WTC11 (cell line): ENCODE data around the gene GALK2.

Experiments
- ATF1 ChIP-seq: sonication (generic); formaldehyde crosslinking; IDR thresholded peaks from 2 replicates; pipeline ENCODE4 v1.8.1; 2023; ENCODE audit warnings: mild to moderate bottlenecking, moderate library complexity, missing genetic modification reagents
- ATF6 ChIP-seq: sonication (generic); formaldehyde crosslinking; IDR thresholded peaks from 2 replicates; pipeline ENCODE4 v1.8.1; 2023; ENCODE audit warnings: mild to moderate bottlenecking, missing genetic modification reagents
- ELF4 ChIP-seq: sonication (generic); formaldehyde crosslinking; IDR thresholded peaks from 2 replicates; pipeline ENCODE4 v1.8.1; 2022; ENCODE audit warnings: low read depth, mild to moderate bottlenecking, moderate library complexity, missing genetic modification reagents
- FOXJ3 ChIP-seq: sonication (generic); formaldehyde crosslinking; IDR thresholded peaks from 2 replicates; pipeline ENCODE4 v1.9.0; 2021; ENCODE audit warnings: missing genetic modification reagents, mild to moderate bottlenecking, borderline replicate concordance
- IRF2 ChIP-seq: sonication (generic); formaldehyde crosslinking; IDR thresholded peaks from 2 replicates; pipeline ENCODE4 v1.8.0; 2022; ENCODE audit warnings: low read depth, missing genetic modification reagents, borderline replicate concordance
- NR1H2 ChIP-seq: sonication (generic); formaldehyde crosslinking; IDR thresholded peaks from 2 replicates; pipeline ENCODE4 v1.9.0; 2021; ENCODE audit warnings: mild to moderate bottlenecking, moderate library complexity, missing genetic modification reagents
- PRDM15 ChIP-seq: sonication (generic); formaldehyde crosslinking; IDR thresholded peaks from 2 replicates; pipeline ENCODE4 v1.8.0; 2022; ENCODE audit warnings: missing genetic modification reagents
- RELA ChIP-seq: sonication (generic); formaldehyde crosslinking; IDR thresholded peaks from 2 replicates; pipeline ENCODE4 v1.8.1; 2022; ENCODE audit warnings: missing genetic modification reagents, mild to moderate bottlenecking, borderline replicate concordance
- SP1 ChIP-seq: sonication (generic); formaldehyde crosslinking; conservative IDR thresholded peaks from 2 replicates; pipeline ENCODE4 v1.8.1; 2022; ENCODE audit warnings: missing genetic modification reagents
- ZNF121 ChIP-seq: sonication (generic); formaldehyde crosslinking; IDR thresholded peaks from 2 replicates; pipeline ENCODE4 v1.8.0; 2023; ENCODE audit warnings: missing genetic modification reagents
- TF ChIP-seq, protein P1 (sequence below): fragments of 200-600 bp; IDR thresholded peaks from 2 replicates; pipeline ENCODE4 v1.8.0; 2022; ENCODE audit warnings: antibody characterized with exemption
- TF ChIP-seq, protein P2 (sequence below): sonication (generic); formaldehyde crosslinking; IDR thresholded peaks from 2 replicates; pipeline ENCODE4 v1.8.0; 2022; ENCODE audit warnings: mild to moderate bottlenecking, missing genetic modification reagents
- TF ChIP-seq, protein P3 (sequence below): sonication (generic); formaldehyde crosslinking; IDR thresholded peaks from 2 replicates; pipeline ENCODE4 v1.8.1; 2023; ENCODE audit warnings: mild to moderate bottlenecking, missing genetic modification reagents, moderate library complexity

DNA sequence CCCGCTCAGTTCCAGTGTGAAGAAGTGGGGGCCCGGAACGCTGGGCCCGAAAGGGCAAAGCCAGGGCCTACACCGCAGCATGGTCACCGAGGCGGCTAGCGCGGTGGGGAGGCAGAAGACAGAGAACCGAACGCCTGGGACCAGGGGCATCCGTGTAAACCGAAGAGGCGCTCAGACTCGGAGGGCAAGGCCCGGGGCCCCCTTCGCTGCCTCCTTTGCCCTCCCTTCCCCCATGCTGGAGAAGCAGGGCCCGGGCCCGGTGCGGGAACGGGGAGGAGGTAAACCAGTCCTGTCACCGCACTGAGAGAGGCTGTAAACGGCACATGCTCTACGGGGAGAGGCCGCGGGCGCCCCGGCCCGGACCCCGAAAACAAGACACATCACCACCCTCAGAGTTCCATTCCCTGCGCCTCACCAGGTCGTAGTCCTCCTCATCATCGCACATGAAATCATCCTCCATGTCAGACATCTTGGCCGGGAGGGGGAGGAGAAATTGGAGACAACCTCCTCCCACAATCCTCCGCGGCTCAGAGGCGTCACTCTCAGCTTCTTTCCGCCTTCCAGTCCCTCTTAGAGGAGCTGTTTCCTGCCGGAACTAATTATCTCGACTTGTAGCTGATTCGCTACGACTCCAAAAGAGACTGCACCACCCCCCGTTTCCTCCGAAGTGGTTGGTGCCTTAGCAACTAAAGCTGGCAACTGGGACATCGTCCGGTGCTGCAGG lies 14.8 kb upstream of the GALK2 start, which contains the start of gene COPS2:
- TF ChIP-seq, protein P1, sequence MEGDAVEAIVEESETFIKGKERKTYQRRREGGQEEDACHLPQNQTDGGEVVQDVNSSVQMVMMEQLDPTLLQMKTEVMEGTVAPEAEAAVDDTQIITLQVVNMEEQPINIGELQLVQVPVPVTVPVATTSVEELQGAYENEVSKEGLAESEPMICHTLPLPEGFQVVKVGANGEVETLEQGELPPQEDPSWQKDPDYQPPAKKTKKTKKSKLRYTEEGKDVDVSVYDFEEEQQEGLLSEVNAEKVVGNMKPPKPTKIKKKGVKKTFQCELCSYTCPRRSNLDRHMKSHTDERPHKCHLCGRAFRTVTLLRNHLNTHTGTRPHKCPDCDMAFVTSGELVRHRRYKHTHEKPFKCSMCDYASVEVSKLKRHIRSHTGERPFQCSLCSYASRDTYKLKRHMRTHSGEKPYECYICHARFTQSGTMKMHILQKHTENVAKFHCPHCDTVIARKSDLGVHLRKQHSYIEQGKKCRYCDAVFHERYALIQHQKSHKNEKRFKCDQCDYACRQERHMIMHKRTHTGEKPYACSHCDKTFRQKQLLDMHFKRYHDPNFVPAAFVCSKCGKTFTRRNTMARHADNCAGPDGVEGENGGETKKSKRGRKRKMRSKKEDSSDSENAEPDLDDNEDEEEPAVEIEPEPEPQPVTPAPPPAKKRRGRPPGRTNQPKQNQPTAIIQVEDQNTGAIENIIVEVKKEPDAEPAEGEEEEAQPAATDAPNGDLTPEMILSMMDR = no peak
- TF ChIP-seq RELA (CRISPR knock-in tag) (no peak), NR1H2 (0 out of 2 replicates have a peak, but pooled peaks have one; percentile 35), PRDM15 (CRISPR knock-in tag) (no peak), SP1 (CRISPR knock-in tag) (peak; percentile 66; the same call in 1 of the 2 replicates), ELF4 (CRISPR knock-in tag) (no peak), ATF6 (CRISPR knock-in tag) (no peak), FOXJ3 (CRISPR knock-in tag) (no peak), ZNF121 (CRISPR knock-in tag) (no peak), ATF1 (no peak), IRF2 (CRISPR knock-in tag) (no peak)
- TF ChIP-seq, protein P2, sequence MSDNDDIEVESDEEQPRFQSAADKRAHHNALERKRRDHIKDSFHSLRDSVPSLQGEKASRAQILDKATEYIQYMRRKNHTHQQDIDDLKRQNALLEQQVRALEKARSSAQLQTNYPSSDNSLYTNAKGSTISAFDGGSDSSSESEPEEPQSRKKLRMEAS (CRISPR knock-in tag) = peak; percentile 72
- TF ChIP-seq, protein P3, sequence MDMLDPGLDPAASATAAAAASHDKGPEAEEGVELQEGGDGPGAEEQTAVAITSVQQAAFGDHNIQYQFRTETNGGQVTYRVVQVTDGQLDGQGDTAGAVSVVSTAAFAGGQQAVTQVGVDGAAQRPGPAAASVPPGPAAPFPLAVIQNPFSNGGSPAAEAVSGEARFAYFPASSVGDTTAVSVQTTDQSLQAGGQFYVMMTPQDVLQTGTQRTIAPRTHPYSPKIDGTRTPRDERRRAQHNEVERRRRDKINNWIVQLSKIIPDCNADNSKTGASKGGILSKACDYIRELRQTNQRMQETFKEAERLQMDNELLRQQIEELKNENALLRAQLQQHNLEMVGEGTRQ (CRISPR knock-in tag) = no peak
